Body of pancreas (tissue), 4 donors: ENCODE results near the gene CDA.

Experiments
- CTCF ChIP-seq, 7 experiments: fragments of 450-650 bp in 4 of 7; fragments of 200-600 bp in 3 of 7; sonication (generic) in 3 of 7; IDR thresholded peaks; one replicate each; pipeline ENCODE4 v1.5.1; 2016 to 2019; ENCODE audit warnings: antibody characterized with exemption in 7 of 7
- POLR2A ChIP-seq, 3 donors: fragments of 450-650 bp; IDR thresholded peaks; one replicate each; pipeline ENCODE4 v1.6.1; 2016; ENCODE audit warnings: antibody characterized with exemption in 3 of 3, mild to moderate bottlenecking in 2 of 3

- TF ChIP-seq CTCF (IDR thresholded peaks at IDR 0.05), result no peak
- no peak for TF ChIP-seq POLR2A (IDR thresholded peaks at IDR 0.05)
These were observed 73.2 kb downstream of the CDA start for GRCh38 chr1:20662110-20662475.
